OCI-LY7 (cell line): ENCODE measurements around the gene PHF24. TPM values are rescaled to one million over a fixed set of nuclear protein-coding genes. Genes with fewer than 3 reads are reported as not detected.
A peak's percentile ranks its signal among the peaks of the same experiment; 100 is the strongest.

ENCODE experiments used
- BruUV-seq: library from RNA; stranded (reverse); fragments of 400-500 nt; replicated peaks from 2 replicates; lab custom pipeline; 2021; lab: Mats Ljungman, UMichigan
- CTCF ChIA-PET: fragments of 300-600 bp; sonication (Branson Sonifier 250); formaldehyde crosslinking; loops from one replicate; lab custom pipeline; 2022; ENCODE audit warnings: antibody characterized with exemption; ENCODE audit not compliant: unreplicated experiment; lab: Charles Lee
- POLR2A ChIA-PET: fragments of 300-600 bp; sonication (Branson Sonifier 250); formaldehyde crosslinking; loops from one replicate; lab custom pipeline; 2022; ENCODE audit warnings: antibody characterized with exemption; lab: Charles Lee
- DNase-seq: peaks from one replicate; pipeline ENCODE4 v3.0.0-alpha.2; 2015; ENCODE audit warnings: low spot score
- H2AFZ ChIP-seq: fragments of 200-600 bp; sonication (generic), shearing (Covaris generic); 2 replicates; pipeline ENCODE4 v1.6.1; 2014; ENCODE audit warnings: mild to moderate bottlenecking, antibody characterized with exemption, low read length, moderate library complexity
- H3K27ac ChIP-seq: fragments of 200-600 bp; sonication (generic); 2 replicates; pipeline ENCODE4 v1.5.1; 2014; ENCODE audit warnings: mixed run types, low read depth, mild to moderate bottlenecking, moderate library complexity, low read length, inconsistent platforms; ENCODE audit not compliant: poor library complexity, severe bottlenecking
- H3K36me3 ChIP-seq: fragments of 200-600 bp; sonication (generic); 2 replicates; pipeline ENCODE4 v1.6.1; 2014; ENCODE audit warnings: mild to moderate bottlenecking, antibody characterized with exemption, low read length, moderate library complexity, mixed read lengths; ENCODE audit not compliant: insufficient read depth
- H3K4me1 ChIP-seq: fragments of 200-600 bp; sonication (generic); 2 replicates; pipeline ENCODE4 v1.5.1; 2014; ENCODE audit warnings: mild to moderate bottlenecking, low read length; ENCODE audit not compliant: insufficient read depth, poor library complexity, severe bottlenecking
- H3K4me2 ChIP-seq: fragments of 200-600 bp; sonication (generic); 2 replicates; pipeline ENCODE4 v1.6.1; 2014; ENCODE audit warnings: mild to moderate bottlenecking, low read length
- H3K4me3 ChIP-seq: fragments of 200-600 bp; sonication (generic); 2 replicates; pipeline ENCODE4 v1.5.1; 2014; ENCODE audit warnings: mild to moderate bottlenecking, low read depth, low read length; ENCODE audit not compliant: poor library complexity, severe bottlenecking
- H3K79me2 ChIP-seq: fragments of 200-600 bp; sonication (generic); 2 replicates; pipeline ENCODE4 v1.6.1; 2016; ENCODE audit warnings: low read depth, mild to moderate bottlenecking, low read length, moderate library complexity, mixed read lengths; ENCODE audit not compliant: insufficient read depth
- H3K9me2 ChIP-seq: fragments of 200-600 bp; sonication (generic); 2 replicates; pipeline ENCODE4 v1.6.1; 2016; ENCODE audit warnings: mild to moderate bottlenecking, low read length, mixed read lengths; ENCODE audit not compliant: insufficient read depth
- H3K9me3 ChIP-seq: fragments of 200-600 bp; sonication (generic); 2 replicates; pipeline ENCODE4 v1.6.1; 2014; ENCODE audit warnings: mild to moderate bottlenecking, mixed run types, low read length, mixed read lengths
- H4K20me1 ChIP-seq: fragments of 200-600 bp; sonication (generic); 2 replicates; pipeline ENCODE4 v1.6.1; 2014; ENCODE audit warnings: mild to moderate bottlenecking, antibody characterized with exemption, low read length, moderate library complexity, mixed read lengths; ENCODE audit not compliant: insufficient read depth
- CTCF ChIP-seq: fragments of 200-600 bp; sonication (generic); conservative IDR thresholded peaks from 2 replicates; pipeline ENCODE4 v1.5.1; 2014; ENCODE audit warnings: mild to moderate bottlenecking, antibody characterized with exemption, low read length, moderate library complexity, mixed read lengths
- EZH2phosphoT487 ChIP-seq: fragments of 200-600 bp; sonication (generic); IDR thresholded peaks from 2 replicates; pipeline ENCODE4 v1.6.1; 2018; ENCODE audit warnings: low read depth, borderline replicate concordance, mild to moderate bottlenecking, mixed run types, antibody characterized with exemption, low read length, moderate library complexity, mixed read lengths
- intact Hi-C: fragments of 100-400 bp; cut with micrococcal nuclease; formaldehyde crosslinking; loops from one replicate; pipeline ENCODE4 v1.10.0; 2022; ENCODE audit not compliant: unreplicated experiment
- total RNA-seq, 2 experiments: library from RNA; depleted of rRNA in 1 of 2; stranded (reverse); fragments of >200 nt in 1 of 2; shearing (Covaris generic) in 1 of 2; gene quantifications; 2 replicates each; pipeline ENCODE4 v1.2.3, GENCODE V29; 2014 to 2022

PHF24 gene
- total RNA-seq, 2 experiments from 2014 or later = not detected

GRCh38 chr9:34984049-34984448 lies 26.0 kb downstream of the PHF24 start:
- CTCF ChIA-PET = interaction anchor here (2.2 kb wide), 1 partner anchor 85 kb away, joined by 22 read pairs; no protein-coding TSS in a partner anchor
- H3K27ac ChIP-seq = peak overlapping the region; percentile 74
- peaks cover 68% of the 10 kb centered on the region for H3K4me1 ChIP-seq
- no peaks in the 10 kb centered on the region for H3K79me2 ChIP-seq
- H3K9me2 ChIP-seq = no peaks in the 10 kb centered on the region
- POLR2A ChIA-PET = interaction anchor here (0.5 to 1.0 kb wide), 3 partner anchors 11 to 84 kb away, joined by 3 read pairs; no protein-coding TSS in a partner anchor
- no TSS peak for BruUV-seq
- no peaks in the 10 kb centered on the region for H3K36me3 ChIP-seq
- H3K4me3 ChIP-seq = no peak overlapping the region
- intact Hi-C loops = no loop called here
- DNase-seq = peak; percentile 61
- no peaks in the 10 kb centered on the region for H3K9me3 ChIP-seq
- H3K4me2 ChIP-seq = peak overlapping the region; percentile 63
- no peaks in the 10 kb centered on the region for H4K20me1 ChIP-seq
- TF ChIP-seq CTCF (no peak), EZH2phosphoT487 (no peak)
- no peak overlapping the region for H2AFZ ChIP-seq

GRCh38 chr9:34985311-34985899 lies 27.3 kb downstream of the PHF24 start:
- H2AFZ ChIP-seq = no peak overlapping the region
- H3K4me2 ChIP-seq = peak overlapping the region; percentile 7; the same call in 1 of the 2 replicates
- peaks cover 72% of the 10 kb centered on the region for H3K4me1 ChIP-seq
- H3K36me3 ChIP-seq = no peaks in the 10 kb centered on the region
- H3K27ac ChIP-seq = no peak overlapping the region
- no TSS peak for BruUV-seq
- TF ChIP-seq CTCF (peak; percentile 97), EZH2phosphoT487 (no peak)
- intact Hi-C loops = loop anchor here (1.0 to 5.0 kb wide), 3 partner anchors 86 to 177 kb away; partner anchors contain the start of genes ATOSB and UNC13B
- CTCF ChIA-PET = interaction anchor here (0.6 to 2.2 kb wide), 2 partner anchors 86 to 112 kb away, joined by 3 to 22 read pairs; no protein-coding TSS in a partner anchor
- H3K9me2 ChIP-seq = no peaks in the 10 kb centered on the region
- no peaks in the 10 kb centered on the region for H3K79me2 ChIP-seq
- peak; percentile 76 for DNase-seq
- H3K9me3 ChIP-seq = no peaks in the 10 kb centered on the region
- POLR2A ChIA-PET = interaction anchor here (0.6 to 1.0 kb wide), 3 partner anchors 70 to 1329 kb away, joined by 3 to 4 read pairs (median 4); partner anchors contain the start of gene UNC13B
- H4K20me1 ChIP-seq = no peaks in the 10 kb centered on the region
- no peak overlapping the region for H3K4me3 ChIP-seq
